HCT116 (cell line): ENCODE results near the gene UMODL1. TPM values are rescaled to one million over a fixed set of nuclear protein-coding genes. Genes with fewer than 3 reads are reported as not detected.

Experiments used
- ATAC-seq: fragments of 200-7000 bp; cut with Tn5 transposase; 2 replicates; pipeline ENCODE4 v1.9.1; 2020; ENCODE audit warnings: mild to moderate bottlenecking, moderate library complexity
- BruUV-seq: library from RNA; stranded (reverse); fragments of 400-500 nt; replicated peaks from 2 replicates; lab custom pipeline; 2021; lab: Mats Ljungman, UMichigan
- CTCF ChIA-PET: fragments of 300-600 bp; sonication (Branson Sonifier 250); formaldehyde crosslinking; loops from one replicate; lab custom pipeline; 2021; ENCODE audit warnings: antibody characterized with exemption; lab: Charles Lee
- POLR2A ChIA-PET: fragments of 300-600, 350-600 bp; sonication (Branson Sonifier 250); formaldehyde crosslinking; loops from one replicate; lab custom pipeline; 2021; ENCODE audit warnings: antibody characterized with exemption; lab: Charles Lee
- RAD21 ChIA-PET, 2 experiments: fragments of 300-600 bp; sonication (Branson Sonifier 250); formaldehyde crosslinking; loops; one replicate each; lab custom pipeline; 2023; ENCODE audit warnings: low total read pairs in 2 of 2; ENCODE audit not compliant: uncharacterized antibody in 2 of 2, unreplicated experiment in 2 of 2, low non-redundant PET in 1 of 2; lab: Charles Lee
- DNase-seq: peaks from one replicate; pipeline ENCODE4 v3.0.0-alpha.2; 2010; ENCODE audit warnings: low read depth, low spot score
- H2AFZ ChIP-seq: fragments of 200-600 bp; shearing (Covaris generic), sonication (generic); 2 replicates; pipeline ENCODE4 v1.6.1; 2017; ENCODE audit warnings: low read depth, mixed run types, mixed read lengths, antibody characterized with exemption, low read length; ENCODE audit not compliant: poor library complexity, severe bottlenecking
- H3K27ac ChIP-seq: 2 replicates; pipeline ENCODE4 v1.5.1; 2012; ENCODE audit warnings: low read depth, low read length
- H3K27me3 ChIP-seq: fragments of 200-600 bp; sonication (generic); 2 replicates; pipeline ENCODE4 v1.6.1; 2016; ENCODE audit warnings: mixed run types, low read length, mixed read lengths; ENCODE audit not compliant: insufficient read depth
- H3K36me3 ChIP-seq, 2 experiments: fragments of 200-500 bp in 1 of 2; fragments of 200-600 bp in 1 of 2; sonication (Bioruptor generic) in 1 of 2; sonication (generic) in 1 of 2; 2 replicates each; pipeline versions ENCODE4 v1.5.1 to v1.6.1; 2014 to 2016; ENCODE audit warnings: low read length in 2 of 2, inconsistent platforms in 1 of 2, mixed read lengths in 1 of 2, mixed run types in 1 of 2; ENCODE audit not compliant: insufficient read depth in 2 of 2, control insufficient read depth in 1 of 2
- H3K4me1 ChIP-seq, 2 experiments: fragments of 200-600 bp in 1 of 2; sonication (generic) in 1 of 2; 2 replicates each; pipeline versions ENCODE4 v1.5.1 to v1.6.1; 2012 to 2017; ENCODE audit warnings: low read length in 2 of 2, inconsistent platforms in 1 of 2, mild to moderate bottlenecking in 1 of 2, mixed read lengths in 1 of 2, mixed run types in 1 of 2, moderate library complexity in 1 of 2; ENCODE audit not compliant: insufficient read depth in 2 of 2, control insufficient read depth in 1 of 2
- H3K4me2 ChIP-seq: fragments of 200-600 bp; sonication (generic); 2 replicates; pipeline ENCODE4 v1.6.1; 2017; ENCODE audit warnings: mixed run types, low read length, mixed read lengths
- H3K4me3 ChIP-seq, 2 experiments: fragments of 200-600 bp in 1 of 2; sonication (generic) in 1 of 2; replicated peaks in 1 of 2; 2 replicates each; pipeline ENCODE4 v1.5.1; 2011 to 2016; ENCODE audit warnings: low read length in 2 of 2, control low read depth in 1 of 2, low read depth in 1 of 2, mild to moderate bottlenecking in 1 of 2, mixed read lengths in 1 of 2, mixed run types in 1 of 2
- H3K79me2 ChIP-seq: fragments of 200-600 bp; sonication (generic); 2 replicates; pipeline ENCODE4 v1.6.1; 2017; ENCODE audit warnings: mild to moderate bottlenecking, mixed run types, low read length, moderate library complexity, mixed read lengths; ENCODE audit not compliant: insufficient read depth
- H3K9ac ChIP-seq: fragments of 200-600 bp; sonication (generic); 2 replicates; pipeline ENCODE4 v1.6.1; 2016; ENCODE audit warnings: low read length, mixed read lengths
- H3K9me2 ChIP-seq: fragments of 200-600 bp; sonication (generic), shearing (Covaris generic); 2 replicates; pipeline ENCODE4 v1.6.1; 2017; ENCODE audit warnings: mixed run types, mild to moderate bottlenecking, moderate library complexity; ENCODE audit not compliant: insufficient read depth
- H3K9me3 ChIP-seq, 2 experiments: fragments of 200-500 bp in 1 of 2; fragments of 200-600 bp in 1 of 2; sonication (Bioruptor generic) in 1 of 2; sonication (generic) in 1 of 2; 2 replicates each; pipeline ENCODE4 v1.6.1; 2014 to 2017; ENCODE audit warnings: low read length in 2 of 2, mixed read lengths in 2 of 2, inconsistent platforms in 1 of 2, low read depth in 1 of 2, mild to moderate bottlenecking in 1 of 2, mixed run types in 1 of 2, moderate library complexity in 1 of 2; ENCODE audit not compliant: control insufficient read depth in 1 of 2, insufficient read depth in 1 of 2
- H4K20me1 ChIP-seq: fragments of 200-600 bp; sonication (generic), shearing (Covaris generic); 2 replicates; pipeline ENCODE4 v1.6.1; 2017; ENCODE audit warnings: mixed run types, mild to moderate bottlenecking, moderate library complexity; ENCODE audit not compliant: insufficient read depth
- POLR2A ChIP-seq: IDR thresholded peaks from 2 replicates; pipeline ENCODE4 v1.7.0; 2011; ENCODE audit warnings: borderline replicate concordance; ENCODE audit not compliant: insufficient read depth, insufficient read length; ENCODE audit errors: extremely low read depth
- REST ChIP-seq: IDR thresholded peaks from 2 replicates; pipeline ENCODE4 v1.6.1; 2012; ENCODE audit warnings: low read depth
- SRF ChIP-seq: IDR thresholded peaks from 2 replicates; pipeline ENCODE4 v1.6.1; 2012; ENCODE audit warnings: low read depth
- intact Hi-C: fragments of 100-400 bp; cut with micrococcal nuclease; formaldehyde crosslinking; loops from 2 replicates; pipeline ENCODE4 v1.10.0; 2022
- total RNA-seq: library from RNA; stranded (reverse); gene quantifications from one replicate; pipeline ENCODE4 v1.2.1, GENCODE V29; 2021; ENCODE audit not compliant: unreplicated experiment

UMODL1 gene
- total RNA-seq, 1 experiment from 2014 or later: not detected

DNA sequence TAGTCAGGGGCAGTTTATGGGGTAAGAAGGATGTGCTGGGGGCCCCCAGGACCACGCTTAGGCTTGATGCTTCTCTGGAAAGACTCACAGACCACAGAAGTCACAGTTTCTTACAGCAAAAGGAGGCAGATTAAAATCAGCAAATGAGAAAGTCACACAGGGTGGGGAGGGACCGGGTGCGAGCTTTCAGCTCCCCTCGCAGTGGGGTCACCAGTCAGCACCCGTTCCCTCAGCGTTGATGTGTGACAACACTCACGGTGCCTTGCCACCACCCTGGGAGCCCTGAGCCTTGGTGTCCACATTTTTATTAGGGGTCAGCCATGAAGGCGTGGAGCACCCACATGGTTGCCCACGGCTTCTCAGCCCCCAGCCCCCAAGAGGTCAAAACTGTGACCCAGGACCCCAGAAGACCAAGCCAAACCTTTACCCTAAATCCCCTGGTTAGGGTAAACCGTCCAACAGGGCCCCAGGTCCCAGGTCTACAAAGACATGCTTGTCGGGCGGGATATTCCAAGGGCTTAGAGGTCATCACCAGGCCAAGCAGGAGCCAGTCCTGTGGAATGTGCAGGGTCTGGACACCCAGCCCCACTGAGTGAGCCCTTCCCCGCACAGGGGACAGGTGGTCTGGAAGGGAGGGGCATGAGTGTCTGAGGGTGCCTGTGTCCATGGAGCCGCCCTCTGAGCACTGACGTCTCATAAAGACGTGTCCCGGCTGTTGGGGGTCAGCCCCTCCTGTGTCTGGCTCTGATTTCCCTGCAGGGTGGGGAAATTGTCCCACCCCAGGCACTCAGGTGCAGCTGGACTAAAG is 83.3 kb downstream of the UMODL1 start:
- DNase-seq: no peak
- Histone ChIP-seq H3K9me3 (no peaks in the 10 kb centered on the region), H3K4me3 (no peak overlapping the region), H3K27ac (no peak overlapping the region), H3K79me2 (no peaks in the 10 kb centered on the region), H2AFZ (no peak overlapping the region), H3K9me2 (no peaks in the 10 kb centered on the region), H3K36me3 (no peaks in the 10 kb centered on the region)
- ChIA-PET CTCF (no interaction called here), RAD21 (no interaction called here), POLR2A (no interaction called here)
- TF ChIP-seq POLR2A: no peak
- TF ChIP-seq REST: no peak
- TF ChIP-seq SRF: no peak
- TF ChIP-seq, all 23 proteins: peak for 0
- intact Hi-C loops: loop anchor here (10.0 kb wide), 1 partner anchor 380 kb away; no protein-coding TSS in a partner anchor
- no TSS peak for BruUV-seq
- no peak for ATAC-seq
- no peak overlapping the region for H3K9ac ChIP-seq
- no peak overlapping the region for H3K4me2 ChIP-seq
- H3K4me1 ChIP-seq: no peaks in the 10 kb centered on the region
- H3K27me3 ChIP-seq: no peaks in the 10 kb centered on the region
- no peaks in the 10 kb centered on the region for H4K20me1 ChIP-seq
